Colonic mucosa (tissue), 4 donors: ENCODE results near the gene PHF21B. TPM values are rescaled to one million over a fixed set of nuclear protein-coding genes. Genes with fewer than 3 reads are reported as not detected.

Experiments
- DNase-seq: peaks from one replicate; pipeline ENCODE4 v3.0.0-alpha.2; 2020
- H3K27ac ChIP-seq: fragments of 200-600 bp; one replicate; pipeline ENCODE4 v1.8.0; 2021
- H3K27me3 ChIP-seq: fragments of 200-600 bp; one replicate; pipeline ENCODE4 v1.8.0; 2021
- H3K36me3 ChIP-seq: fragments of 200-600 bp; one replicate; pipeline ENCODE4 v1.8.0; 2021
- H3K4me1 ChIP-seq: fragments of 200-600 bp; one replicate; pipeline ENCODE4 v1.8.0; 2021; ENCODE audit warnings: mild to moderate bottlenecking
- H3K4me3 ChIP-seq: fragments of 200-600 bp; one replicate; pipeline ENCODE4 v1.8.0; 2021
- H3K9ac ChIP-seq, 2 donors: one replicate each; pipeline ENCODE4 v1.7.0; 2013; ENCODE audit warnings: control low read depth in 2 of 2, low read depth in 2 of 2, low read length in 2 of 2
- H3K9me3 ChIP-seq: fragments of 200-600 bp; one replicate; pipeline ENCODE4 v1.8.0; 2021
- intact Hi-C: fragments of 100-400 bp; cut with DNase I; formaldehyde crosslinking; loops from one replicate; pipeline ENCODE4 v1.14.1; 2022
- total RNA-seq, 2 donors: library from RNA; stranded (reverse); fragmentation: NEBNext Ultra II Directional in 1 of 2; extraction: Animal tissue kit (Norgen Biotek cat#: 25700) in 1 of 2; gene quantifications; one replicate each; pipeline ENCODE4 v1.2.1, GENCODE V29; 2021
- TF ChIP-seq, protein P1 (sequence below): fragments of 200-600 bp; IDR thresholded peaks from one replicate; pipeline ENCODE4 v1.8.0; 2022; ENCODE audit warnings: antibody characterized with exemption, mild to moderate bottlenecking
- donor health status: healthy.
- donor health status: DM: no; HTN: no; CAD: no.
- donor health status: DM: no; HTN: no; CAD: no.

PHF21B gene
- total RNA-seq, 2 donors from 2014 or later = not detected

DNA sequence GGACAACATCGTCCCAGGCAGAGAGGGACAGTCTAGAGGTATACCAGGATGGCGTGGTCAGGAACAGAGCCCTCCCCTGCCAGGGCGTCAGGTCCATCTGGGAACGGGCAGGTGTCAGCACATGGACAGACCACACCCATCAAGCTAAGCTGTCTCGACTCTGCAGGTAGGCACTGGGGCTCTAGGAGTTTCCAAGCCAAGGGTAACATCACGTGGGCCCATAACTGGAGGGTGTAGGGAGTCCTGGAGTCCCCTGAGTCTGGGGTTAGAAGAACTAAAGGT is 75.4 kb downstream of the PHF21B start:
- H3K27me3 ChIP-seq = no peaks in the 10 kb centered on the region
- TF ChIP-seq, protein P1, sequence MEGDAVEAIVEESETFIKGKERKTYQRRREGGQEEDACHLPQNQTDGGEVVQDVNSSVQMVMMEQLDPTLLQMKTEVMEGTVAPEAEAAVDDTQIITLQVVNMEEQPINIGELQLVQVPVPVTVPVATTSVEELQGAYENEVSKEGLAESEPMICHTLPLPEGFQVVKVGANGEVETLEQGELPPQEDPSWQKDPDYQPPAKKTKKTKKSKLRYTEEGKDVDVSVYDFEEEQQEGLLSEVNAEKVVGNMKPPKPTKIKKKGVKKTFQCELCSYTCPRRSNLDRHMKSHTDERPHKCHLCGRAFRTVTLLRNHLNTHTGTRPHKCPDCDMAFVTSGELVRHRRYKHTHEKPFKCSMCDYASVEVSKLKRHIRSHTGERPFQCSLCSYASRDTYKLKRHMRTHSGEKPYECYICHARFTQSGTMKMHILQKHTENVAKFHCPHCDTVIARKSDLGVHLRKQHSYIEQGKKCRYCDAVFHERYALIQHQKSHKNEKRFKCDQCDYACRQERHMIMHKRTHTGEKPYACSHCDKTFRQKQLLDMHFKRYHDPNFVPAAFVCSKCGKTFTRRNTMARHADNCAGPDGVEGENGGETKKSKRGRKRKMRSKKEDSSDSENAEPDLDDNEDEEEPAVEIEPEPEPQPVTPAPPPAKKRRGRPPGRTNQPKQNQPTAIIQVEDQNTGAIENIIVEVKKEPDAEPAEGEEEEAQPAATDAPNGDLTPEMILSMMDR = no peak
- H3K27ac ChIP-seq = no peak overlapping the region
- DNase-seq = no peak
- no peaks in the 10 kb centered on the region for H3K4me1 ChIP-seq
- H3K36me3 ChIP-seq = no peaks in the 10 kb centered on the region
- intact Hi-C loops = no loop called here
- no peaks in the 10 kb centered on the region for H3K9me3 ChIP-seq
- H3K4me3 ChIP-seq = no peak overlapping the region
- no peak overlapping the region for H3K9ac ChIP-seq

DNA sequence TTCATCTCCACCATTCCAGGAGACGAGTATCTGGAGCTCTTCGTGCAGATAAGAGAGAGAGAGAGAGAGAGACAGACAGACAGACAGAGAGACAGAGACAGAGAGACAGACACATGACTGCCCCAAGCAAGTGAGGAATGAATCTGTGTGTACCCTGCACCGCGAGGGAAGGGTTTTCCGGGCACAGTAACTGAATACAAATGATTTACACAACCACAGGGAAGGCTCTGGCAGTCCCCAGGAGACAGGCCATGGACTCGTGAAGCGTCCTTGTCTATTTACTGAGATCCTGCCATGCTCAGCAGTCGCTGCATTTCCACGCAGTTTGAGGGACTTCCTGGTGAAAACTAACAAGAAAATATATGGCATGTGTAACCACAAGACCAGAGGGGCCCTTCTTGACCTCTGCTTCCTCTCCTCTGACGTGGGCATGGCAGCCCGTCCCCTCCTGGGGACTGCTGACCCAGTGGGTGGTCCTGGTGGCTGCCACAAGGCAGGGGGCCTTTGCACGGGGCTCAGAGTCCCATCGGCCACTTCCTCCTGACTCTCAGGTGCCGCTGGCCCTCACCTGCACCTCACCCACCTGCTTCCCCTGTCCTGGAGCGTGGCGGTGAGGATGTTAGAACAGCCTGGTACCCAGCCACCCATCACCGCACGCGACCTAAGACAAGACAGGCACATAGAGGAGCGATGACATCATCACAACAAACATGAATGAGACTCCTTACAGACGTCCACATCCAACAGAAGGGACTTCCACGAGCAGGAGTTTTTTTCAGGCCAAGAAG is 75.9 kb downstream of the PHF21B start:
- DNase-seq = no peak
- Histone ChIP-seq H3K9ac (no peak overlapping the region), H3K36me3 (no peaks in the 10 kb centered on the region), H3K9me3 (no peaks in the 10 kb centered on the region), H3K4me3 (no peak overlapping the region), H3K4me1 (no peaks in the 10 kb centered on the region), H3K27me3 (no peaks in the 10 kb centered on the region), H3K27ac (no peak overlapping the region)
- intact Hi-C loops = no loop called here
- TF ChIP-seq, protein P1 = no peak

DNA sequence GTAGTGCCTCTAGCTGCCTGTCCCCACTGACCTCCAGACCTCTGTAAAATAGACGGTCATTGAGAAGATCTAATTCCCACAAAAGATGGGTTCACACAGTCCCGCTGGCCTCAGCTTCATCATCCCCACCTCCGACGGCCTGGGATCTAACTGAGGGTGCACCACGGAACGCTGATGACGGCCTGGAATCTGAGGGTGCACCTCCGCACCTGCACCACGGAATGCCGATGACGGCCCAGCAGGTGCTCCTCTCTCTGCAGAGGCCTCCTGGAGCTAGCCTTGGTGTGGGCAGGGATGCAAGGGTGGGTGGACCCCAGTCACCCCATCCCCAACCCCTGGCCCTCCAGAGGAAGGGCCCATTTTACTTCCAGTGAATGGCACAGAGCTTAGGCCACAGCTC is 77.3 kb downstream of the PHF21B start:
- Histone ChIP-seq H3K9me3 (no peaks in the 10 kb centered on the region), H3K36me3 (no peaks in the 10 kb centered on the region), H3K4me1 (no peaks in the 10 kb centered on the region), H3K4me3 (no peak overlapping the region), H3K27ac (no peak overlapping the region), H3K9ac (no peak overlapping the region), H3K27me3 (no peaks in the 10 kb centered on the region)
- intact Hi-C loops = no loop called here
- TF ChIP-seq, protein P1 = no peak
- no peak for DNase-seq

DNA sequence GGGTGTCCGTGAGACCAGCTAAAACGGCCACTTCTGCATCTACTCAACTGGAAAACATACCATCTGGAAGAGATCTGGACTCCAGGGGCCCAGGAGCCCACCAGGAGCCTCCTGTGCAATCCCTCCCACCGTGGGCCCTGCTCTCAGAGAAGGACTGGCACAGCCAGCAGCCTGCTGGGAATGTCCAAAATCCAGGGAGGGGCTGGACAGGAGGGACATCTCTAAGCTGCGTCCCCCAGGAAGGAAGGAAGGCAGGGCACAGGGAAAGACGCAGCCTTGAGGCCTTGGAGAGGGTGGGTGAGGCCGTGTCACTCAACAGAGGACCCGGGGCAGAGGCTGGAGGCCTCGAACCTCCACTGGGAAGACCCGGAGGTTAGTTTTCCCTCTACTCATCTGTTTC is 78.0 kb downstream of the PHF21B start:
- Histone ChIP-seq H3K9ac (no peak overlapping the region), H3K4me3 (no peak overlapping the region), H3K36me3 (no peaks in the 10 kb centered on the region), H3K9me3 (no peaks in the 10 kb centered on the region), H3K4me1 (no peaks in the 10 kb centered on the region), H3K27ac (no peak overlapping the region), H3K27me3 (no peaks in the 10 kb centered on the region)
- no peak for DNase-seq
- intact Hi-C loops = no loop called here
- TF ChIP-seq, protein P1 = no peak

DNA sequence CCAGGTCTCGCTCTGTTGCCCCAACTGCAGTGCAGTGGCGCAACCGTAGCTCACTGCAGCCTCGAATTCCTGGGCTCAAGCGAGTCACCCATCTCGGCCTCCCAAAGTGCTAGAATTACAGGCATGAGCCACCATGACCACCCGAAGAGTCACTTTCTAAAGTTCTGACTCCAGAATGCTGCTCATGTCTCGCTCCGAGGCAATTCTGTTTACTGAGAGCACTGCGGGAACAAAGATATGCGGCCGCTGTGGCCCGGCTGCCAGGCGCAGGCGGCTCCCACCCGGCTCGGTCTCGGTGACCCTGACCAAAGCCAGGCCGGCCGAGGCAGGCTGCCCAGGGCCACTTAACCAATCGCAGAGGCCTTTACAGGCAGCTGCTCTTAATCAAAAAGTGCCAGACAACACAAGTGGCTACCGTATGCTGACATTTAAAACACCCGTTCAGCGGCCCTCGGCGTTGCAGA is 78.7 kb downstream of the PHF21B start:
- Histone ChIP-seq H3K4me3 (no peak overlapping the region), H3K36me3 (no peaks in the 10 kb centered on the region), H3K9ac (no peak overlapping the region), H3K27ac (no peak overlapping the region), H3K4me1 (no peaks in the 10 kb centered on the region), H3K27me3 (no peaks in the 10 kb centered on the region), H3K9me3 (no peaks in the 10 kb centered on the region)
- no peak for DNase-seq
- intact Hi-C loops = no loop called here
- TF ChIP-seq, protein P1 = no peak
